NOMO-1 (cell line): Measurements from ENCODE around the gene CCR2.

Experiments used
- DNase-seq, 2 experiments: peaks; one replicate each; lab custom pipeline; 2025; ENCODE audit not compliant: unreplicated experiment in 2 of 2; lab: John Stamatoyannopoulos, UW

Gene CCR2

DNA sequence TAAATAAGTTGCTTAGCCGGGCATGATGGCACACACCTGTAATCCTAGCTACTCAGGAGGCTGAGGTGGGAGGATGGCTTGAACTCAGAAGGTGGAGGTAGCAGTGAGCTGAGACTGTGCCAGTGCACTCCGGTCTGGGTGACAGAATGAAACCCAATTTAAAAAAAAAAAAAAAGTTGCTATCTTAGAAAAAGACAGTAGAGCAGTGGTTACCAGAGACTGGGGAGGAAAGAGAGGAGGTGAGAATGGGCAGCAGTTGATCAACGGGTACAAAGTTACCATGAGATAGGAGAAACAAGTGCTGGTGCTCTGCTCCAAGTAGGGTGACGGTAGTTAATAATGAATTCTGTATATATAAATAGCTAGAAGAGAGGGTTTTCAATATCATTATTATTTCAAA is 821 bp upstream of the CCR2 start:
- no peak for DNase-seq

GRCh38 chr3:46354478-46354877 is 567 bp downstream of the CCR2 start:
- peak in 1 of 2 experiments; percentile 35 for DNase-seq

DNA sequence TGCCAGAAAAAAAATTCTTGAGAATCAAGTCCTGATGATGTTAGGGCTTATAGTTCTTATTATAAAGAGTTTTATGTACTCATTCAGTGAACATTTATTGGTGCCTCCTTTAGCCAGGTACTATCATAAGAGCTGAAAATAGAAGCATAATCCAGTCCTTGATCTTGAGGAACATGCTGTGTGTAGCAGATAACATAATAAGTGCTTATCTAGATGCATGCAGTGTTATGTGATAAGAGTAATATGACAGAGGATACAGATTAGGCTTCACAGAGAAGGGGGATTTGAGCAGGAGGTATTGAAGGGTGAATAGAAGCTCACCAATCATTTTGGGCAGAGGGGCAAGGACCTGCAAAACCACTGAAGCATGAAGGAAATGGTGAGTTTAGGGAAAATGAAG is 1.1 kb downstream of the CCR2 start:
- DNase-seq = no peak

GRCh38 chr3:46356276-46356675 is 2.4 kb downstream of the CCR2 start:
- no peak for DNase-seq

GRCh38 chr3:46356909-46357308 is 3.0 kb downstream of the CCR2 start:
- DNase-seq = no peak

- DNase-seq = no peak
Measured at GRCh38 chr3:46358466-46358865, 4.6 kb downstream of the CCR2 start.

DNA sequence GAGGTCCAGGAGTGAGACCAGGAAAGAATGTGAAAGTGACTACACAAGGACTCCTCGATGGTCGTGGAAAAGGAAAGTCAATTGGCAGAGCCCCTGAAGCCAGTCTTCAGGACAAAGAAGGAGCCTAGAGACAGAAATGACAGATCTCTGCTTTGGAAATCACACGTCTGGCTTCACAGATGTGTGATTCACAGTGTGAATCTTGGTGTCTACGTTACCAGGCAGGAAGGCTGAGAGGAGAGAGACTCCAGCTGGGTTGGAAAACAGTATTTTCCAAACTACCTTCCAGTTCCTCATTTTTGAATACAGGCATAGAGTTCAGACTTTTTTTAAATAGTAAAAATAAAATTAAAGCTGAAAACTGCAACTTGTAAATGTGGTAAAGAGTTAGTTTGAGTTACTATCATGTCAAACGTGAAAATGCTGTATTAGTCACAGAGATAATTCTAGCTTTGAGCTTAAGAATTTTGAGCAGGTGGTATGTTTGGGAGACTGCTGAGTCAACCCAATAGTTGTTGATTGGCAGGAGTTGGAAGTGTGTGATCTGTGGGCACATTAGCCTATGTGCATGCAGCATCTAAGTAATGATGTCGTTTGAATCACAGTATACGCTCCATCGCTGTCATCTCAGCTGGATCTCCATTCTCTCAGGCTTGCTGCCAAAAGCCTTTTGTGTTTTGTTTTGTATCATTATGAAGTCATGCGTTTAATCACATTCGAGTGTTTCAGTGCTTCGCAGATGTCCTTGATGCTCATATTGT is 6.0 kb downstream of the CCR2 start:
- peak in 1 of 2 experiments; percentile 10 for DNase-seq

DNA sequence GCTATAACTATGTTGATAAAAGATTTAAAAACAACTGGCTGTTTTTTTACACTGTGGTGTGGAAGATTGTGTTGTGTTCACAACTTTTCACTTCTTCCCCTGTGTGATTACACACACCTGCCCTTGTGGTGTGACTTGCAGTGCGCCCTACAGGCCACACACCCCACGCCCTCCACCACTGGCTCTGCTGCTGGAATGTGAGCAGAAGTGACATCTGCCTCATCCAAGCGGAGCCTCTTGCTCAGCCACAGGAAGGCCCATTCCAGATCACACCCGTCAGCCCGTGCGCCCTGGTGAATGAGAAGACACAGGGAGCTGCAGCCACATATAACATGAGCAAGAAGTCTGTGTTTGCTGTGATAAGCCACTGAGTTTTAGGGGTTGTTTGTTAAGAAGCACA is 7.0 kb downstream of the CCR2 start:
- peak in 1 of 2 experiments; percentile 33 for DNase-seq

DNA sequence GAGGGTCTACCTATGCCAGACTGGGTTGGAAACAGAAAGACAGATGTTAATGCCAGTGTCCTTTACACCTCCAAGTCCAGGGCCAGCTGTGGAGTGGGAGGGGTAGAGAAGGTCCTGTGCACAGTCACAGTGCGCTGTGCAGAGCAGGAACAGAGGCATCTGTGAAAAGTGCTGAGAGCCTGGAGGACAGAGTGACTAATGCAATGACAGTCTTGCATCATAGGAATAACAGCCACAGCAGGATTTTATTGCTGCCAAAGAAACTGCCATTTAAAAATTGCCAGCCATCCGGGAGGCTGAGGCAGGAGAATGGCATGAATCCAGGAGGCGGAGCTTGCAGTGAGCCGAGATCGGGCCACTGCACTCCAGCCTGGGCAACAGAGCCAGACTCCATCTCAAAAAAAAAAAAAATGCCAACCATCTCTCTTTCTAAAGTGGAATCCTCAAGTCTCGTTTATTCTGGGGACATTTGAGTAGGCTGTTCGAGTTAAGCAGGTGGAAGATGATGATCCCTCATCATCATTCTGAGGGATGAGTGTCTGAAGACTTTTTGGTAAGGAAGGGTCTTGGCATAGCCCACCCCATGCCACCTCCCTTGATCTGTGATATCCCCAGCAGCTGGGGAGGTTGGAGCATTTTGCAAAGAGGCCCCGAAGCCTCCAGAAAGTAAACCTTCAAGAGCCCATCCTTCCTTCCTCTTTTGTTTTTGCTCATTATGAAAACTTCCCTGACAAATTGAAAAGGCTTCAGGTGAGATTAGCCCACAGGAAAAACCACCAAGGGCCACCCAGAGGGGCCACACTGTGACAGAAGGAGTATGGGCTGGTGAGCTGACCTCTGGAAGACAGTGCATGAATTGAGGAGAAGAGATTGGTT is 7.7 kb downstream of the CCR2 start:
- peak; percentile 85 to 95 for DNase-seq

GRCh38 chr3:46365041-46365440 is 11.1 kb downstream of the CCR2 start:
- DNase-seq = peak in 1 of 2 experiments; percentile 23

DNA sequence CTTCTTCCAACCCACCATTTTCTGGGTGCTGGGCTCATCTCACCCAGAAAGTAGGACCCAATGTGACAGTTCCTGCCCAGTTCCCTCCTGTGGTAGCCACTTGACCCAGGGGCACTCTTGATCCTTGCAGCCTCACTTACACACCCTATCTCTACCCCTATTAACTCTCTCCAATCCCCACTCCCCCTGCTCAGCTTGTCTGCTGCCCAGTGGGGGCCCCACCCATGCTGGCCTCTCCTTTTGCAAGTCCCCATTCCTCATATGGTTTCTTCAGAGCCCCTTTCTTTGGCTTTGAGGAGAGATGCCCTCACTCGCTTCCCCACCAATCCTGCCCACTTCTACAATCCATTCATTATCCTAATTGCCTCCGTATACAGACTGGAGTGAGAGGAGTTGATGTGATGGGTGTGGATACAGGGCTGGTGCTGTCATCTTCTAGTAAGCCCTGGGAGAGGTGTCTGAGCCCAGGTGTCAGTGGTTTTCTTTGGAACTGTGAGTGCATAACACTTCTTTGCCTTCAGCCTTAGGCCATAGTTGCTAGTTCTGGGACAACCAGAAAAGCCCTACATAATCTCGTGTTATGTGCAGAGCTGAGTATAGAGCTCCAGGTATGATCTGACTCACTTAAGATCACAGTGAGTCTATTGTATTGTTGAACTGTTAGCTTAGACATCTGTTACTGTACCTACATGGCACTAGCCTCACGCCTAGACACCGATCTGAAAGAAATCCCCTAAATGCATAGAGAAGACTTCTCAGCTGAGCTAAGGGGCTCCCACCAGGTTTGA is 12.0 kb downstream of the CCR2 start:
- DNase-seq = no peak

DNA sequence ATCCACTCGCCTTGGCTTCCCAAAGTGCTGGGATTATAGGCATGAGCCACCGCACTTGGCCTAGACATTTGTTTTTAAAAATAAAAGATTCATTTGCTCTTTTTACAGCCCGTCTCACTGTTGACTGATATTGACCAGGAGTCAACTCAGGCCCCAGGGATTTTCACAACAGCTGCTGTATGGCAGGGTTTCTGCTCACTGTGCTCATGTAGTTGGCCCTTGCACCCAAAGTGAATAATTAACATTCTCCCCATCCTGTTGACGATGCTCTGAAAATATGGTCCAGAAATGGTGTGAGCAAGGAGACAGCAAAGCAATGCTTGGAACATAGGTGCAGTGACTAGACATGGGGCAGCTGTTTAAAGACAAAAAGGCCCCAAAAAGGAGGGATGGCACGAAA is 13.9 kb downstream of the CCR2 start:
- DNase-seq = no peak

- peak; percentile 93 to 97 for DNase-seq
Measured at GRCh38 chr3:46368569-46368968, 14.7 kb downstream of the CCR2 start.

DNA sequence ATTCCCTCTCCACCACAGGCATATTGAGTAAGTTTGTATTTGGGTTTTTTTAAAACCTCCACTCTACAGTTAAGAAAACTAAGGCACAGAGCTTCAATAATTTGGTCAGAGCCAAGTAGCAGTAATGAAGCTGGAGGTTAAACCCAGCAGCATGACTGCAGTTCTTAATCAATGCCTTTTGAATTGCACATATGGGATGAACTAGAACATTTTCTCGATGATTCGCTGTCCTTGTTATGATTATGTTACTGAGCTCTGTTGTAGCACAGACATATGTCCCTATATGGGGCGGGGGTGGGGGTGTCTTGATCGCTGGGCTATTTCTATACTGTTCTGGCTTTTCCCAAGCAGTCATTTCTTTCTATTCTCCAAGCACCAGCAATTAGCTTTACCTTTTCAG is 15.2 kb downstream of the CCR2 start:
- no peak for DNase-seq

DNA sequence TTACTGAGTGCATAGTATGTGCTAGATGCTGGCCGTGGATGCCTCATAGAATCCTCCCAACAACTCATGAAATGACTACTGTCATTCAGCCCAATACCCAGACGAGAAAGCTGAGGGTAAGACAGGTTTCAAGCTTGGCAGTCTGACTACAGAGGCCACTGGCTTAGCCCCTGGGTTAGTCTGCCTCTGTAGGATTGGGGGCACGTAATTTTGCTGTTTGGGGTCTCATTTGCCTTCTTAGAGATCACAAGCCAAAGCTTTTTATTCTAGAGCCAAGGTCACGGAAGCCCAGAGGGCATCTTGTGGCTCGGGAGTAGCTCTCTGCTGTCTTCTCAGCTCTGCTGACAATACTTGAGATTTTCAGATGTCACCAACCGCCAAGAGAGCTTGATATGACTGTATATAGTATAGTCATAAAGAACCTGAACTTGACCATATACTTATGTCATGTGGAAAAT is 15.8 kb downstream of the CCR2 start:
- DNase-seq = no peak

DNA sequence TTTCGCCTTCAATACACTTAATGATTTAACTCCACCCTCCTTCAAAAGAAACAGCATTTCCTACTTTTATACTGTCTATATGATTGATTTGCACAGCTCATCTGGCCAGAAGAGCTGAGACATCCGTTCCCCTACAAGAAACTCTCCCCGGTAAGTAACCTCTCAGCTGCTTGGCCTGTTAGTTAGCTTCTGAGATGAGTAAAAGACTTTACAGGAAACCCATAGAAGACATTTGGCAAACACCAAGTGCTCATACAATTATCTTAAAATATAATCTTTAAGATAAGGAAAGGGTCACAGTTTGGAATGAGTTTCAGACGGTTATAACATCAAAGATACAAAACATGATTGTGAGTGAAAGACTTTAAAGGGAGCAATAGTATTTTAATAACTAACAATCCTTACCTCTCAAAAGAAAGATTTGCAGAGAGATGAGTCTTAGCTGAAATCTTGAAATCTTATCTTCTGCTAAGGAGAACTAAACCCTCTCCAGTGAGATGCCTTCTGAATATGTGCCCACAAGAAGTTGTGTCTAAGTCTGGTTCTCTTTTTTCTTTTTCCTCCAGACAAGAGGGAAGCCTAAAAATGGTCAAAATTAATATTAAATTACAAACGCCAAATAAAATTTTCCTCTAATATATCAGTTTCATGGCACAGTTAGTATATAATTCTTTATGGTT is 17.1 kb downstream of the CCR2 start, which contains the start of gene CCR5:
Gene CCR5 (plus strand): TSS at position 108 of the 680 bp plus-strand sequence. CDS start 1,957 bp downstream, outside the sequence.
- peak in 1 of 2 experiments; percentile 56 for DNase-seq

DNA sequence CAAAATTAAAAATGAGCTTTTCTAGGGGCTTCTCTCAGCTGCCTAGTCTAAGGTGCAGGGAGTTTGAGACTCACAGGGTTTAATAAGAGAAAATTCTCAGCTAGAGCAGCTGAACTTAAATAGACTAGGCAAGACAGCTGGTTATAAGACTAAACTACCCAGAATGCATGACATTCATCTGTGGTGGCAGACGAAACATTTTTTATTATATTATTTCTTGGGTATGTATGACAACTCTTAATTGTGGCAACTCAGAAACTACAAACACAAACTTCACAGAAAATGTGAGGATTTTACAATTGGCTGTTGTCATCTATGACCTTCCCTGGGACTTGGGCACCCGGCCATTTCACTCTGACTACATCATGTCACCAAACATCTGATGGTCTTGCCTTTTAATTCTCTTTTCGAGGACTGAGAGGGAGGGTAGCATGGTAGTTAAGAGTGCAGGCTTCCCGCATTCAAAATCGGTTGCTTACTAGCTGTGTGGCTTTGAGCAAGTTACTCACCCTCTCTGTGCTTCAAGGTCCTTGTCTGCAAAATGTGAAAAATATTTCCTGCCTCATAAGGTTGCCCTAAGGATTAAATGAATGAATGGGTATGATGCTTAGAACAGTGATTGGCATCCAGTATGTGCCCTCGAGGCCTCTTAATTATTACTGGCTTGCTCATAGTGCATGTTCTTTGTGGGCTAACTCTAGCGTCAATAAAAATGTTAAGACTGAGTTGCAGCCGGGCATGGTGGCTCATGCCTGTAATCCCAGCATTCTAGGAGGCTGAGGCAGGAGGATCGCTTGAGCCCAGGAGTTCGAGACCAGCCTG is 17.8 kb downstream of the CCR2 start:
- DNase-seq = no peak

DNA sequence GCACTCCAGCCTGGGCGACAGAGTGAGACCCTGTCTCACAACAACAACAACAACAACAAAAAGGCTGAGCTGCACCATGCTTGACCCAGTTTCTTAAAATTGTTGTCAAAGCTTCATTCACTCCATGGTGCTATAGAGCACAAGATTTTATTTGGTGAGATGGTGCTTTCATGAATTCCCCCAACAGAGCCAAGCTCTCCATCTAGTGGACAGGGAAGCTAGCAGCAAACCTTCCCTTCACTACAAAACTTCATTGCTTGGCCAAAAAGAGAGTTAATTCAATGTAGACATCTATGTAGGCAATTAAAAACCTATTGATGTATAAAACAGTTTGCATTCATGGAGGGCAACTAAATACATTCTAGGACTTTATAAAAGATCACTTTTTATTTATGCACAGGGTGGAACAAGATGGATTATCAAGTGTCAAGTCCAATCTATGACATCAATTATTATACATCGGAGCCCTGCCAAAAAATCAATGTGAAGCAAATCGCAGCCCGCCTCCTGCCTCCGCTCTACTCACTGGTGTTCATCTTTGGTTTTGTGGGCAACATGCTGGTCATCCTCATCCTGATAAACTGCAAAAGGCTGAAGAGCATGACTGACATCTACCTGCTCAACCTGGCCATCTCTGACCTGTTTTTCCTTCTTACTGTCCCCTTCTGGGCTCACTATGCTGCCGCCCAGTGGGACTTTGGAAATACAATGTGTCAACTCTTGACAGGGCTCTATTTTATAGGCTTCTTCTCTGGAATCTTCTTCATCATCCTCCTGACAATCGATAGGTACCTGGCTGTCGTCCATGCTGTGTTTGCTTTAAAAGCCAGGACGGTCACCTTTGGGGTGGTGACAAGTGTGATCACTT is 18.8 kb downstream of the CCR2 start:
- DNase-seq = peak; percentile 41 to 69

GRCh38 chr3:46374755-46375154 is 20.8 kb downstream of the CCR2 start:
- DNase-seq = no peak
